ENCODE results near the gene FOCAD. TPM values are rescaled to one million over a fixed set of nuclear protein-coding genes. Genes with fewer than 3 reads are reported as not detected.

Gene FOCAD
- total and polyA plus RNA-seq, 12 donors, result 11.7 to 41.3 (median 31.2) TPM

GRCh38 chr9:20987521-20987920 is 303.5 kb downstream of the FOCAD start:
- H3K36me3 ChIP-seq, result peaks cover 0 to 82% (median 23%) of the 10 kb centered on the region in 9 donors
- ATAC-seq, result no peak
- no peaks in the 10 kb centered on the region for H3K9me3 ChIP-seq
- no peak overlapping the region for H3K27ac ChIP-seq
- WGBS, 2 donors, result 89 to 95% methylated on average over 1 of the region's 1 CpG
- H3K27me3 ChIP-seq, result no peaks in the 10 kb centered on the region
- peaks cover 0 to 32% (median 0%) of the 10 kb centered on the region in 9 donors for H3K4me1 ChIP-seq
- intact Hi-C loops (cut with DNase I), result loop anchor here in 2 of 10 donors (10.0 kb wide), 2 partner anchors 57 to 117 kb away; no protein-coding TSS in a partner anchor
- no peak for TF ChIP-seq CTCF (IDR thresholded peaks at IDR 0.05)
- DNase-seq, result no peak
- H3K4me3 ChIP-seq, result no peak overlapping the region

GRCh38 chr9:20988061-20988460 is 304.0 kb downstream of the FOCAD start:
- H3K4me3 ChIP-seq, result no peak overlapping the region
- no peak for ATAC-seq
- 93 to 95% methylated on average over 3 of the region's 3 CpGs for WGBS, 2 donors
- intact Hi-C loops (cut with DNase I), result loop anchor here in 2 of 10 donors (10.0 kb wide), 2 partner anchors 57 to 117 kb away; no protein-coding TSS in a partner anchor
- DNase-seq, result no peak
- H3K36me3 ChIP-seq, result peaks cover 0 to 83% (median 18%) of the 10 kb centered on the region in 9 donors
- H3K27me3 ChIP-seq, result no peaks in the 10 kb centered on the region
- TF ChIP-seq CTCF (IDR thresholded peaks at IDR 0.05), result no peak
- H3K9me3 ChIP-seq, result no peaks in the 10 kb centered on the region
- peaks cover 0 to 32% (median 0%) of the 10 kb centered on the region in 9 donors for H3K4me1 ChIP-seq
- H3K27ac ChIP-seq, result no peak overlapping the region

GRCh38 chr9:20988671-20989315 is 304.7 kb downstream of the FOCAD start:
- TF ChIP-seq CTCF (IDR thresholded peaks at IDR 0.05), result no peak
- WGBS, 2 donors, result 62 to 86% methylated on average over 3 of the region's 3 CpGs
- Histone ChIP-seq H3K4me1 (peaks cover 0 to 32% (median 0%) of the 10 kb centered on the region in 9 donors), H3K27me3 (no peaks in the 10 kb centered on the region), H3K36me3 (peaks cover 0 to 90% (median 16%) of the 10 kb centered on the region in 9 donors), H3K27ac (peak overlapping the region in 1 of 10 donors; percentile 13), H3K9me3 (no peaks in the 10 kb centered on the region), H3K4me3 (no peak overlapping the region)
- DNase-seq, result no peak
- intact Hi-C loops (cut with DNase I), result loop anchor here in 2 of 10 donors (10.0 kb wide), 2 partner anchors 56 to 116 kb away; no protein-coding TSS in a partner anchor
- ATAC-seq, result no peak

- H3K36me3 ChIP-seq, result peaks cover 0 to 98% (median 16%) of the 10 kb centered on the region in 9 donors
- ATAC-seq, result peak; percentile 26 to 84 (median 58)
- H3K27me3 ChIP-seq, result no peaks in the 10 kb centered on the region
- H3K4me1 ChIP-seq, result peaks cover 0 to 23% (median 0%) of the 10 kb centered on the region in 9 donors
- WGBS, 2 donors, result 68 to 85% methylated on average over 6 of the region's 6 CpGs
- intact Hi-C loops (cut with DNase I), result loop anchor here in 2 of 10 donors (10.0 kb wide), 2 partner anchors 55 to 115 kb away; no protein-coding TSS in a partner anchor
- H3K27ac ChIP-seq, result peak overlapping the region in 1 of 10 donors; percentile 70
- peak; percentile 22 to 32 for DNase-seq
- TF ChIP-seq CTCF (IDR thresholded peaks at IDR 0.05), result no peak
- no peak overlapping the region for H3K4me3 ChIP-seq
- no peaks in the 10 kb centered on the region for H3K9me3 ChIP-seq
Observed at GRCh38 chr9:20989923-20990341, 305.9 kb downstream of the FOCAD start.

Measured in heart right ventricle (tissue), 16 donors.